HuH-7.5 (cell line): ENCODE data around the gene NLK.
"Not testable (repeated sequence)": the region's sequence is repeated elsewhere in the genome, so short reads cannot be mapped to it uniquely, and the experiment has no call there.

Experiments
- DNase-seq: peaks from one replicate; pipeline ENCODE4 v3.0.0; 2011; ENCODE audit warnings: low spot score

The NLK gene

GRCh38 chr17:28042657-28042720, at the start of gene NLK:
Gene NLK (plus strand): TSS chr17:28042677. CDS start chr17:28042874, 197 bp downstream.
- no peak for DNase-seq

- DNase-seq = no peak
Measured at GRCh38 chr17:27993161-27993695, 49.2 kb upstream of the NLK start.

GRCh38 chr17:27993723-27994310, 48.7 kb upstream of the NLK start:
- DNase-seq = no peak

- DNase-seq = no peak
Measured at GRCh38 chr17:27994586-27994985, 47.9 kb upstream of the NLK start.

GRCh38 chr17:27995554-27995953, 46.9 kb upstream of the NLK start:
- no peak for DNase-seq

- DNase-seq = no peak
Measured at GRCh38 chr17:27996202-27997043, 46.1 kb upstream of the NLK start.

- no peak for DNase-seq
Measured at GRCh38 chr17:27997044-27997401, 45.5 kb upstream of the NLK start.

- no peak for DNase-seq
Measured at GRCh38 chr17:27997522-27997921, 45.0 kb upstream of the NLK start.

GRCh38 chr17:28001149-28001548, 41.3 kb upstream of the NLK start:
- DNase-seq = no peak

GRCh38 chr17:28004344-28004743, 38.1 kb upstream of the NLK start:
- no peak for DNase-seq

- DNase-seq = not testable (repeated sequence)
Measured at GRCh38 chr17:28007925-28008324, 34.6 kb upstream of the NLK start.

GRCh38 chr17:28008513-28008912, 34.0 kb upstream of the NLK start:
- DNase-seq = no peak

- no peak for DNase-seq
Measured at GRCh38 chr17:28010406-28010805, 32.1 kb upstream of the NLK start.

GRCh38 chr17:28018439-28019070, 23.9 kb upstream of the NLK start:
- no peak for DNase-seq

GRCh38 chr17:28020515-28020914, 22.0 kb upstream of the NLK start:
- DNase-seq = no peak

- DNase-seq = no peak
Measured at GRCh38 chr17:28029044-28029443, 13.4 kb upstream of the NLK start.

- DNase-seq = no peak
Measured at GRCh38 chr17:28030386-28030785, 12.1 kb upstream of the NLK start.

- no peak for DNase-seq
Measured at GRCh38 chr17:28031174-28031573, 11.3 kb upstream of the NLK start.

GRCh38 chr17:28033972-28034714, 8.3 kb upstream of the NLK start:
- DNase-seq = no peak

- not testable (repeated sequence) for DNase-seq
Measured at GRCh38 chr17:28035452-28035851, 7.0 kb upstream of the NLK start.

GRCh38 chr17:28035884-28036283, 6.6 kb upstream of the NLK start:
- not testable (repeated sequence) for DNase-seq

GRCh38 chr17:28038802-28039201, 3.7 kb upstream of the NLK start:
- DNase-seq = no peak

- no peak for DNase-seq
Measured at GRCh38 chr17:28039251-28039650, 3.2 kb upstream of the NLK start.
